Fibroblast of lung (primary cell): ENCODE results near the gene DPP6. TPM values are rescaled to one million over a fixed set of nuclear protein-coding genes. Genes with fewer than 3 reads are reported as not detected.

ENCODE experiments used
- DNase-seq, 2 donors: peaks; one replicate each; pipeline versions ENCODE4 v3.0.0 to v3.0.0-alpha.2; 2010; ENCODE audit warnings: low read depth in 2 of 2
- H2AFZ ChIP-seq: 2 replicates; pipeline ENCODE4 v1.5.1; 2012; ENCODE audit warnings: low read length, control low read depth, inconsistent platforms
- H3K27ac ChIP-seq: 2 replicates; pipeline ENCODE4 v1.5.1; 2011; ENCODE audit warnings: low read length, control low read depth; ENCODE audit not compliant: insufficient read depth
- H3K27me3 ChIP-seq: 2 replicates; pipeline ENCODE4 v1.5.1; 2011; ENCODE audit warnings: mild to moderate bottlenecking, low read length; ENCODE audit not compliant: control insufficient read depth, insufficient read depth
- H3K36me3 ChIP-seq: 2 replicates; pipeline ENCODE4 v1.5.1; 2011; ENCODE audit warnings: low read length; ENCODE audit not compliant: control insufficient read depth, insufficient read depth
- H3K4me1 ChIP-seq: 2 replicates; pipeline ENCODE4 v1.5.1; 2011; ENCODE audit warnings: low read length; ENCODE audit not compliant: control insufficient read depth, insufficient read depth; ENCODE audit errors: extremely low read depth
- H3K4me2 ChIP-seq: 2 replicates; pipeline ENCODE4 v1.5.1; 2011; ENCODE audit warnings: low read length, control low read depth; ENCODE audit not compliant: insufficient read depth; ENCODE audit errors: extremely low read depth
- H3K4me3 ChIP-seq, 4 experiments: fragments of 200-600 bp in 1 of 4; sonication (generic) in 1 of 4; replicated peaks in 1 of 4; 2 replicates each; pipeline ENCODE4 v1.5.1; 2011 to 2016; ENCODE audit warnings: low read length in 4 of 4, low read depth in 3 of 4, mild to moderate bottlenecking in 3 of 4, control low read depth in 2 of 4, inconsistent platforms in 1 of 4, mixed read lengths in 1 of 4; ENCODE audit not compliant: insufficient read depth in 1 of 4; ENCODE audit errors: control extremely low read depth in 1 of 4
- H3K79me2 ChIP-seq: 2 replicates; pipeline ENCODE4 v1.5.1; 2012; ENCODE audit warnings: mild to moderate bottlenecking, low read length, inconsistent platforms; ENCODE audit not compliant: control insufficient read depth, insufficient read depth
- H3K9ac ChIP-seq: 2 replicates; pipeline ENCODE4 v1.5.1; 2011; ENCODE audit warnings: mild to moderate bottlenecking, low read length, control low read depth; ENCODE audit not compliant: insufficient read depth
- H3K9me3 ChIP-seq: 2 replicates; pipeline ENCODE4 v1.5.1; 2012; ENCODE audit warnings: low read depth, low read length; ENCODE audit not compliant: control insufficient read depth, insufficient read depth
- H4K20me1 ChIP-seq: 2 replicates; pipeline ENCODE4 v1.5.1; 2011; ENCODE audit warnings: low read length; ENCODE audit not compliant: control insufficient read depth, insufficient read depth; ENCODE audit errors: extremely low read depth
- CTCF ChIP-seq, 2 donors: IDR thresholded peaks in 1 of 2; conservative IDR thresholded peaks in 1 of 2; 1 replicate in 1 of 2; 2 replicates in 1 of 2; pipeline ENCODE4 v1.5.1; 2011 to 2012; ENCODE audit warnings: low read length in 2 of 2, control low read depth in 1 of 2, inconsistent platforms in 1 of 2, low read depth in 1 of 2, mild to moderate bottlenecking in 1 of 2
- EZH2 ChIP-seq: IDR thresholded peaks from 2 replicates; pipeline ENCODE4 v1.5.1; 2012; ENCODE audit warnings: low read length, control low read depth, mild to moderate bottlenecking; ENCODE audit errors: missing control alignments
- polyA plus RNA-seq, 2 donors: library from polyadenylated mRNA; depleted of rRNA in 1 of 2; stranded (reverse) in 1 of 2; unstranded in 1 of 2; fragments of >200 nt; gene quantifications; 2 replicates each; pipeline ENCODE4 v1.2.1, GENCODE V29; 2011 to 2012; ENCODE audit warnings: missing spikeins in 1 of 2
- total RNA-seq: library from RNA; depleted of rRNA; stranded (reverse); fragments of >200 nt; gene quantifications from 2 replicates; pipeline ENCODE4 v1.2.1, GENCODE V29; 2014

The DPP6 gene
- total and polyA plus RNA-seq, 2 donors (not counting 1 experiment from before 2014, with no cell fraction given): not detected

GRCh38 chr7:154394804-154395203 is 342.6 kb downstream of the DPP6 start:
- Histone ChIP-seq H4K20me1 (no peaks in the 10 kb centered on the region), H3K36me3 (no peaks in the 10 kb centered on the region), H3K9ac (no peak overlapping the region), H2AFZ (no peak overlapping the region), H3K4me3 (no peak overlapping the region), H3K27ac (no peak overlapping the region), H3K9me3 (no peaks in the 10 kb centered on the region), H3K4me1 (no peaks in the 10 kb centered on the region), H3K4me2 (no peak overlapping the region), H3K79me2 (no peaks in the 10 kb centered on the region), H3K27me3 (no peaks in the 10 kb centered on the region)
- DNase-seq: no peak
- TF ChIP-seq CTCF (conservative IDR thresholded peaks at IDR 0.05 in 1 of 2, IDR thresholded peaks at IDR 0.05 in 1 of 2; ENCODE audit: low read depth in 1 of 2, low read length in 2 of 2): no peak
- no peak for TF ChIP-seq EZH2

GRCh38 chr7:154406312-154406711 is 354.1 kb downstream of the DPP6 start:
- no peak overlapping the region for H3K4me3 ChIP-seq
- H3K4me1 ChIP-seq: no peaks in the 10 kb centered on the region
- TF ChIP-seq CTCF (conservative IDR thresholded peaks at IDR 0.05 in 1 of 2, IDR thresholded peaks at IDR 0.05 in 1 of 2; ENCODE audit: low read depth in 1 of 2, low read length in 2 of 2): no peak
- no peak for TF ChIP-seq EZH2
- DNase-seq: no peak
- no peak overlapping the region for H2AFZ ChIP-seq
- no peaks in the 10 kb centered on the region for H4K20me1 ChIP-seq
- H3K27me3 ChIP-seq: no peaks in the 10 kb centered on the region
- H3K79me2 ChIP-seq: no peaks in the 10 kb centered on the region
- H3K27ac ChIP-seq: no peak overlapping the region
- no peak overlapping the region for H3K4me2 ChIP-seq
- H3K9ac ChIP-seq: no peak overlapping the region
- H3K36me3 ChIP-seq: no peaks in the 10 kb centered on the region
- no peaks in the 10 kb centered on the region for H3K9me3 ChIP-seq

DNA sequence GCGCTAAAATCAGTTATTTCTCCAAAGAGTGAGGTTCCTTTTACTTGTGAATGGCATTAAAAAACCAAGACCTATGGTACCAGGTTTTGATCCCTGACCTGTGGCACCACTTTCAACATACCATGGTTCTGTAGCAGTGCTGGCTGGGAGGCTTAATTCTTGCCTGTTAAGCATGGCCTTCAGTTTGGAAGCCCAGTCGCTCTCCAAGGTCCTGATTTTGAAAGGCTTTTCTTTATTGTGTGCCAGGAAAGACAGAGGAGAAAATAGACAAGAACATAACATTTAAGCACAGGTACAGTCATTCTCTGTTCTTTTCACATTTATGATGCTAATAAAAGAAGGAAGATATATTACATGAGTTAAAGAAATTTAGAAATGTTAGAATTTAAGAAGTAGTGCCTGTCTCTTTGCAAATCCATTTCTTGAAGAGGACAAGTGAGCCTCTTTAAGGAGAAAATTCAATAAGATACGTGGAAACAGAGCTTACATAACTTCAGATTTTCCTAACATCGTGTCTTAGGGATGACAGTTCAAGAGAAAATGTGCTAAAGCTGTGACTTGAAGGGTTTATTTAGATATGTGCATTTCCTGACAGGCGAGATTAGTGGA is 357.6 kb downstream of the DPP6 start:
- no peaks in the 10 kb centered on the region for H3K4me1 ChIP-seq
- no peaks in the 10 kb centered on the region for H3K36me3 ChIP-seq
- no peaks in the 10 kb centered on the region for H4K20me1 ChIP-seq
- no peaks in the 10 kb centered on the region for H3K27me3 ChIP-seq
- no peak overlapping the region for H3K27ac ChIP-seq
- H3K4me3 ChIP-seq: no peak overlapping the region
- no peak overlapping the region for H2AFZ ChIP-seq
- TF ChIP-seq EZH2 (no peak), CTCF (conservative IDR thresholded peaks at IDR 0.05 in 1 of 2, IDR thresholded peaks at IDR 0.05 in 1 of 2; ENCODE audit: low read depth in 1 of 2, low read length in 2 of 2) (no peak)
- no peak overlapping the region for H3K9ac ChIP-seq
- H3K4me2 ChIP-seq: no peak overlapping the region
- no peaks in the 10 kb centered on the region for H3K9me3 ChIP-seq
- H3K79me2 ChIP-seq: no peaks in the 10 kb centered on the region
- DNase-seq: peak; percentile 1 to 6
